GM19043 (cell line): ENCODE data around the gene NTSR1.

ENCODE experiments used
- ATAC-seq: cut with Tn5 transposase; IDR thresholded peaks from one replicate; pipeline ENCODE4 v1.9.1; 2021; ENCODE audit warnings: low read depth; ENCODE audit not compliant: unreplicated experiment

The NTSR1 gene

DNA sequence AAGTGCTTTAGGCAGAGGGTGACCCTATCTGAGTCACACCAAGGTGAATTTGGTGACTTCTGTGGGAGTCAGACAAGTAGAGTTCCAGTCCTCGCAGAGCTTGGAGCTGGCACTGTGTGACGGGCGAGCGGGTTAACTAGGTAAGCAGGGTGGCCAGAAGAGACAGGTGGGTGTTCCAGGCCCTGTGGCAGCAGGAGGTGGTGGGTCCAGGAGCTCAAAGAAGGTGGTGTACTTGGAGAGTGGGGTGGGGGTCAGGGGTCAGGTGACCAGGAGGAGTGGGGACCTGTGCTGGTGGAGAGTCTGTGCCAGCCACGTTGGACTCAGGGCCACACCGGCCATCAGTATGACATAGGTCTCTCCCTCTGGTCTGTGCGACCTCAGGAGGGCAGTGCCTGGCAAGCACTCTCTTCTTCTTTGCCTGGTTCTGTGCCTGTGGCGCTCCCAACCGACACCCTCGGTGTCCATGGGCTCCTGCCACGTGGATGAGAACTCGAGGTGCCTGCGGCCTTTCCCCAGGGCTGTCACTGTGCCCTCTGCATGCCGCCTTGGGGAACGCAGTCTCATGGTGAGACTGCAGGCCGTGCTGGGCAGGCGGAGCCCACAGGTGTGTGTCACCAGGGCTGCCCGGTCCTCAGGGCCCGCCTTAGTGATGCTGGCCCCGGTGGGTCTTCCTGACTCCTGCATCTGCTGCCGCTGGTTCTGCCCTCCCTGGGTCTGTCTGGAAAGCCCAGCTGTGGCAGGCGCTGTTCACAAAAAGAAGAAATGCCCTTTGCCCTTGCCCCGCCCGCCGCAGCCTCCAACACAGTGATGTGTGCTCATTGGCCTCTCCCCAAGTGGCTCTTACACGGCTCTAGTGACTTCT is 89.3 kb downstream of the NTSR1 start:
- ATAC-seq: no peak

DNA sequence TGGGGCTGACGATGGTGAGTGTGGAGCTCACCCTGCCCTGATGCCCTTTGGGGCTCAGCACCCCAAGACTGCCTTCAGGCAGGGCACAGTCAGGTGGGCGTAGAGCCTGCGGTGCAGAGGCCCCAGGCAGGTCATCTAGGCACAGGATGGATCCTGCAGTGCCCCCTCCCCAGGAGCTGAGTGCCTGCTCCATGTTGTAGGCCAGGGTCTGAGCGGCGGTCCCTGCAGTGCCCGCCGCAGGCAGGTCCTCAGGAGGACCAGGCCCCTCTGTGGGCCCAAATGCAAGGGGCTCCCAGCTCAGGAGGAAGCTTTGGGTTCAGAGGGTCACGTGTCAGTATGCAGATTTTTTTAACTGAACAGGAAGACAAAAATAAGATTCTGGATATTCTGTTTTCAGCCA is 90.4 kb downstream of the NTSR1 start:
- ATAC-seq: no peak

DNA sequence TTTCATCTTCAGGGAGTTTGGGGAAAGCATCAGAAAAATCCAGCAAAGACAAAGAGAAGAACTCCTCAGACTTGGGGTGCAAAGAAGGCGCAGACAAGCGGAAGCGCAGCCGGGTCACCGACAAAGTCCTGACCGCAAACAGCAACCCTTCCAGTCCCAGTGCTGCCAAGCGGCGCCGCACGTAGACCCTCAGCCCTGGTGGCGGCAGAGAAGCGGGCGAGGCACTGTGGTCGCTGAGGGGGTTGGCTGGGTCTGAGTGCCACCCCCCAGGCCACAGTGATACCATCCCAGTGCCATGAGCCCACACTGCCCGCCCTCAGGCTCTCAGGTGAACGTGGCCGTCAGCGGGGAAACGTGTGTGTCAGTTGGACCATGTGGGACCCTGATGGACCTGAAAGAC is 90.8 kb downstream of the NTSR1 start:
- no peak for ATAC-seq

DNA sequence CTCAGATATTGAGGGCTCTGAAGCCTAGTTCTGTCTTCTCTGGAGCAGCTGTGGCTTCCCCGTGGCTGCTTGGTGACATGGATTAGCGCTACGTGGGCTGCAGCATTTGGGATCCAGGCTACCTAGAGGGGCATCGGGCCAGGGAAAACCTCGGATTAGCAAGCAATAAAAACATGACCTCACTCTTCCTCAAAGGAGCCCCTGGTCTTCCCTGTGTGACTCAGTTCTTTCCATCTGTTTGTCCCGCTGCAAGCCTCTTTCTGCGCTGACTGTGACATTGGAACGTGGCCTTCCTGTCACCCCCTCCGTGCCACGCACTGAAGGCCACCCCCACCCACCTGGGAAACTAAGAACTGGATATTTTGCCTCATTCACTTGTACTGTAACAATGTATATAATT is 91.2 kb downstream of the NTSR1 start:
- ATAC-seq: no peak

DNA sequence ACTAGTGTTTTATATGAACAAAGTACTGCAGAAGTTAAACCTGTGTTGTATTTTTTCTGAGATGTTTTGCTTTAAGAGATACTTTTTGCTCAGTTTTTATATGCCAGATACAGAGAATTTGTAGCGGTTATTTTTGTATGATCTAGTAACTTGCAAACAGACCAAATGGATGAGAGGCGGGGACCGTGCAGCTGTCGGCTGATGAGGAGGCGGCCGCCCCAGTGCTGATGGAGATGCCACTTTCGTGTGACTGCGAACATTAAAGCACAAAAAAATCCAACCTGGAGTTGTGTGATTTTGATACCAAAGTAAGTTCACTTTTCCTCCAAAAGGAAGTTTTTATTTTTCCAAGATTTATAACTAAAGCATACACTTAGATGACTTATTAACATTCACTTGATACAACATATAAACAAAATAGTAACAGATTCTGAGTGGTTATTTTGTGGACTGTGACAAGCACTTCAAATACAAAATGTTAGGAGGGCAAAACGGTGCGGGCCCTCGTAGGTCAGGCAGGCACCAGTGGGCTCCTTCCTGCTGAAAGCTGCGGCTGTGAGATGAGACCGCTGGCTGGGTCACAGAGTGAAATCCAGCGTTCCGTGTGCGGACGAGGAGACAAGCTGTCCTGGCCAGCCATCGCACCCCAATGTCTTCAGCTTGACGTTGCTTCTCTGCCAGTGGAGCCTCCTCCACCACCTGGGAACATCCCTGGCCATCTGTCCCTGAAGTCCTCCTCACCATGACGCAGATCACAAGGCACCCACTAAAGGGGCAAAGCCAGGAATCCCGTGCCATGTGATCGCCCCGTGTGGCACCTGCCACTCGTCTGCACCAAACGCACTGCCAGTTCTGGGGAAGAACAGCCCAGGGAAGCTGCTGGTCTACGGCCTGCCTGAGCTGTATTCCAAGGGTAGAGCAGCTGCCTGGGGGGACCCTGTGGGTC is 92.0 kb downstream of the NTSR1 start:
- no peak for ATAC-seq

DNA sequence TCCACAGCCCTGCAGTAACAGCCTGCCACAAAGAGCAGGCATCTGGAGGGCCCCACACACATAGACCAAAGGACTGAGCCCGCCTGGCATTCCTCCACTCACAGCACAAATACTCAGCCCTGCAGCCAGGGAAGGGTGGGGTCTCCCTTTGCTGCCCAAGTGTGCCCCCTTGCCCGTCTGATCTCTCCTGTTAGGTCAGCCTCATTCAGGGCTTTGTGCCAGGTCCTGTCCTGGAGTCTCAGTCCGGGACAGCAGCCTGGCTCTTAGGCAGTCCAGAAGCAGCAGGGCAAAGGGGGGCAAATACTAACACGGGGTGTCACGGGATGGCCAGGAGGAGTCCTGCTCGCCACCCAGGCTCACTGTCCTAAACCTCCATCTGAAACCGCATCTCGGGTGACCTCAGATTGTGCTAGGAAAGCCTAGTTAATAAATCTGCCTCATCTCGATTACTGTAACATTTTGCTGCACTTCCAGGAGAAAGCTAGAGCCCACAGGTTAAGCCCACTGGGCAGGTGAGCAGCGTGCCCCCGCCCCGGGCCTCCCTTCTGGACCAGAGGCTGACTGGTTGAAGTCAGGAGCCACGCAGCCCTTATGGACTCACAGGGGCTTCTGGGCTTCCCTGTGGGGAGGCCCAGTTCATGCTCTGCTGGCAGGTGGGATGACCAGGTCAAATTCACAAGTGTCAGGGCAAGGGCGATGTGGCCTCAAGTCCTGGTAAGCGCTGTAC is 92.8 kb downstream of the NTSR1 start:
- ATAC-seq: no peak

DNA sequence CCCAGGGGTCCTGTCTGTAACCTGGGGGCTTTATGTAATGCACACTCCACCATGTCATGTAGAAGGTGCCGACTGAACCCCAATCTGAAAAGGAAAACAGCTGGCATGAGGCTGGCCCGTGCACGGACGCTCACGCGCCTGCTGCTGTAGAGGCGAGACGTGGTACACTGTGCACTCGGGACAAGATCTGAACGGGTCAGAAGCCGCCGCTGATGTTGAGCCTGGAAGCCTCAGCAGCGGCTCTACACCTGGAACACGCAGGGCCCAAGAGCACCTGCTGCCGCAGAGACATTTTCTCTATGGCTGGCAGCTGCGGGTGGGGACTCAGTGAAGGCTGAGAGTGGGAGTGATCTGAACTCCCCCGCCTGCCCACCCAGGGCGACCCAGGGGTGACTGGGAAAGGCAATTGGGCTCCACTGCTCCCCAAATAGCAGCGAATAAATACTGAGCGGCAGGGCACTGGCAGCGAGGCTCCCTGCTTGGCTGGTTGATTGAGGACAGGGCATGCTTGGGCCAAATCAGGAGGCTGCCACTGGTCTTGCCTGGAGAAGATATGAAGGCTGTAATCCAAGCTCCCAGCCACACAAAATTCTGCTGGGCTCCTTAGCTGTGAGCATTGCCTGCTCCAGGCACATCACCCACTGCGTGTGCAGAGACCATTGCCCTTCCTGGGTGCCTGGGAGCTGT is 93.5 kb downstream of the NTSR1 start:
- no peak for ATAC-seq

DNA sequence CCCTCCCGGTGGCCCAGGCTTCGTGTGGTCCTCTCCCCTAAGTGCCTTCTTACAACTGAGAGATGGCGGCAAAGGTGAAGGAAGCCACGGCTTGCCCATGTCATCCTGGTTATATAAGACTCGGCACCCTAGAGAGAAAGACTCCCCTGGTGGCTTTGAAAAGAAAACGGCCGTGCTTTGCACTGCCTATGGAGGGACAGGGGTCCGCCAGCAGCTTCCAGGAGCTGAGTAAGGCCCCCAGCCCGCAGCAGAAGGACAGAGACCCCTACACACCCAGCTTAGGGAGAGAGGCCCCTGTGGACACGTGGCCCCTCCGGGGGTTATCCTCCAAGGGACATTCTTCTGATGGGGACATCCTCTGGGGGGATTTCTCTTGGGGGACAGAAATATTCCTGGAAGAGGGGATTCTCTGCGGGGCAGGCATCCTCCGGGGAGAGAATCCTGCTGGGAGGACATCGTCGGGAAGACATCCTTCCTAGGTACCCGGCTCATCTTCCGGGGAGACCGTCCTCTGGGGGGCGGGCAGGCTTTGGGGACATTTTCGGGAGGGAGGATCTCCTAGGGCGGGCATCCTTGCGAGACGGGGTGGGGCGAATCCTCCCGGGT is 95.5 kb downstream of the NTSR1 start:
- no peak for ATAC-seq

DNA sequence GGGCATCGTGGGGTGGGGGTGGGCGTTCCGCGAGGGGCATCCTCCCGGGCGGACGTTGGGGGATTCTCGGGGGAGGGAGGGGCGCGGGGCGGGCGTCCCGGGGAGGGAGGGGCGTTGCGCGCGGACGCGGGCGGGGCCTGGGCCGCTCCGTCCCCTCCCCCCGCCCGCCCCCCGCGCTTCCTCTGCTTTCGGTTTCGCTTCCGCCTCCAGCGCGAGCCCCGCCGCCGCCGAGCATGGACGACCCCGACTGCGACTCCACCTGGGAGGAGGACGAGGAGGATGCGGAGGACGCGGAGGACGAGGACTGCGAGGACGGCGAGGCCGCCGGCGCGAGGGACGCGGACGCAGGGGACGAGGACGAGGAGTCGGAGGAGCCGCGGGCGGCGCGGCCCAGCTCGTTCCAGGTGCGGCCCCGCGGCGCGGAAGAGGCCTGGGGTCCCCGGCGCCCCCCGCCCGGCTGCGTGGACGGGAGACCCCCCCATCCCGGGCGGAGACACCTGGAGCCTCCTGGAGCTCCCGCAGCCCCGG is 96.1 kb downstream of the NTSR1 start, which contains the start of gene OGFR:
OGFR (plus strand) TSS at position 209 of the 528 bp plus-strand sequence; CDS start at position 234, 25 bp downstream.
- no peak for ATAC-seq

DNA sequence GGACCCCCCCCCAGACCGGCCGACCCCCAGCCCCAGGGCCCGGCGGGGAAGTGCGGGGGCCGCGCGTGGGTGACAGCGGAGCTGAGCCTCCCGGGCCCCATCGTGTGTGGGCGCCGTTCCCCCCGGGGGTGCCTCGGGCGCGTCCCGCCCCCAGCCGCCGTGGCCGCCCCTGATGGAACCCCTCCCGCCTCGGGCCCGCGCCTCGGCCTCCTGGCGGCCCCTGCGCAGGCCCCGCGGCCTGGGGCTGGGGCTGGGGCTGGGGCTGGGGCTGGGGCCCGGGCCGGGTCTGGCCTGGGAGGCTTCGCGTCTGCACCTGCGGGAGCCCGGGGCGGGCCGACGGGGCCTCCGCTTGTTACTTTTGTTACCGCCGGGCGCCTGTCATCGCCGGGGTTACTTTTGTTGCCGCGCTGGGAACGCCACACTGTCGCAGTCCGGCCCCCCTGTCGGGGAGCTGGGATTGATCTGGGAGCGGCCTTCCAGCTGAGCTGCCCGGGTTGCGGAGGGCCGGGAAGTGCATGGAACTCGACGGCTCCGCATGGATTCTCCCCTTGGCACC is 96.6 kb downstream of the NTSR1 start:
- ATAC-seq: no peak

DNA sequence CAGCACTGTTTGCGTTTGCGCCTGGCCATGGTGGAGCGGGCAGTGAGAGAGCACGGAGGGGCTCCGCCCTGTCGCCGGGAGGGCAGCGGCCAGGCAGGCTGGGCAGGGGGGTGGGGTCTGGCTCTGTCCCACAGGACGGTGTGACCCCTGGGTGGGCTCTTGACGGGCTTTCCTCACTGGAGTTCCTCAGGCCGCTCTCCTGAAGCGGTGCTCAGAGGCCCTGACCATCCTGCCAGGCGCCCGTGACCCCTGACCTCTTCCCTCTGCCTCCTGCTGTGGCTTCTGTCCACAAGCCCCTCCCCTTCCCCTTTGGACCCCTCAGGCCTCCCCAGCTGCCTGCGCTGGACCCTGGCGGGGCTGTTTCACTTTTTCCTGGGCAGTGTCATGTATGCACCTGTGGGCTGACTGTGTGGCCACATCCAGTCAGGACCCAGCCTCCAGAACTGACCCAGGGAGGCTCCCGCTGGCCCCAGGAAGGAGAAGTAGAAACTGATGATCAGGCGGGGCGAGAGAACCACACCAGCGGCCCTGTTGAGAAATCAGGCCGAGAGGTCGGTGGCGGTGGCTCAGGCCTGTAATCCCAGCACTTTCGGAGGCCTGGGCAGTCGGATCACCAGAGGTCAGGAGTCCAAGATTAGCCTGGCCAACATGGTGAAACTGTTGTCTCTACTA is 97.2 kb downstream of the NTSR1 start:
- ATAC-seq: no peak

DNA sequence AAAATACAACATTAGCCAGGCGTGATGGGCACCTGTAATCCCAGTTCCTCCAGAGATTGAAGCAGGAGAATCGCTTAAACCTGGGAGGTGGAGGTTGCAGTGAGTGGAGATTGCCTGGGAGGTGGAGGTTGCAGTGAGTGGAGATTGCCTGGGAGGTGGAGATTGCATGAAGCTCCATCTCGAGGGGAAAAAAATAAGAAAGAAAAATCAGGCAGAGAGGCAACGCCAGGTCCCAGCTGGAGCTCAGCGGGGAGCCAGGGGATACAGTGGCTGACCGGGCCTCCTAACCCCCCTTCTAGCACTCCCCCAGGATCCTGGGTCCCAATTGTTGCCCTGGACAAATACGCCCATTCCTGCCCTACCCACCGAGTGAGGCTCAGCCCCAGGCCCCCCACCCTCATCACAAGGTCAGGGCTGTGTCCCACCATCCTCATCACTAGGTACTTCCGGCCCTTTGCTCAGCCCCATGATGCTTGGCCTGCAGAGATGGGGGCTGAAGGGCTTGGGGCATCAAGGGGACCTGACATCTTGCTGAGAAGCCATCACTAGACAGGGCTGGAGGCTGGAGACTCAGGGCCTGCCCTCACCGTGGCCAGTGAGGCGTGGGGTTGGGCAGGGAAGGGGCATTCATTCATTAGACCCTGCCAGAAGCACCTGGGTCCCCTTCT is 97.9 kb downstream of the NTSR1 start:
- ATAC-seq: no peak

DNA sequence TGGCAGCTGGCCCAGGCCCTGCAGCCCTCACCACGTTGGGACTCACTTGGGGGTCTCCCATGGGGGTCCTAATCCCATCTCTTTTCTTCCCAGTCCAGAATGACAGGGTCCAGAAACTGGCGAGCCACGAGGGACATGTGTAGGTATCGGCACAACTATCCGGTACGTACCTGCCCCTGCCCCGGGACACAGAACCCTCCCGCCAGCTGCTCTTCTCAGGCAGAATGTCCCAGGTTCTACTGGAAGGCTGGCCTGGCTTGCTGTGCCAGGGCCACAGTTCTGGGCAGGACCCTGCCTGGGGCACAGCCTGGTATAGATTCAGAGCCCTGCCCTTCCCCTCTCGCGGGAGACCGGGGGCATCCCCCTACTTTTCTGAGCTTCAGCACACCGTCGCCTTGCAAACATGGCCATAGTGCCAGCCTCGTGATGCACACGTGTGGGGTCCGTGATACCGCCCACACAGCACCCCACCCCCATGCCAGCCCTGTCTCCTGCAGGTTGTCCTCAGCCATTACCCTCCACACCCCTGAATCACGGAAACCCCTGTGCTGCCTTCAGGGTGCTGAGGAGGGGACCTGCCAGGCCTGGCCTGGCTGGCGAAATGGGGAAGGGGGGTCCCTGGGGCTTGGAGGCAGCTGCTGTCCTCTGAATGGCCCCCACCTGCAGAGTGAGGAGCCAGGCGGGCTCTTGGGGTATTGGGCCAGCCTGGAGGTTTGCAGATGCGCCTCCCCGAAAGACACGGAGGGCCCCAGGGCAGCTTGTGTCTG is 99.0 kb downstream of the NTSR1 start:
- no peak for ATAC-seq

DNA sequence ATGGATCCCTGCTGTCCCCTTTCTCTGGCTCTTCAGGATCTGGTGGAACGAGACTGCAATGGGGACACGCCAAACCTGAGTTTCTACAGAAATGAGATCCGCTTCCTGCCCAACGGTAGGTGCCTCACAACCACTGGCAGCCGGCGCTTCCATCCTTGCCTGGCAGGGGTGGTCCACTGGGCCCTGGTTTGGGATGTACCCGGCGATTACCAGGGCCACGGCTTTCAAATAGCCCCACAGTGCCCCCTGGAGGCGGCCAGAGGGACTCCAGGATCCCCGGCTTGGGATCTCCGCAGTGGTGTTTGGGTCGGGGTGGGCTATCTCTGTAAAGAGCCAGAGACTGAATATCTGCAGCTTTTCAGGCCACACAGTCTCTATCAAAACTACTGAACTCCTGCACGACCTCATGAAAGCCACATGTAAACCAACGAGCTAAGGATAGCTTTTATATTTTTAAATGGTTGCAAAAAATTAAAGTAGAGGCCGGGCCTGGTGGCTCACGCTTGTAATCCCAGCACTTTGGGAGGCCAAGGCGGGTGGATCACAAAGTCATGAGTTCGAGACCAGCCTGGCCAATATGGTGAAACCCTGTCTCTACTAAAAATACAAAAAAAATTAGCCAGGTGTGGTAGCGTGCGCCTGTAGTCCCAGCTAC is 99.7 kb downstream of the NTSR1 start:
- ATAC-seq: no peak

DNA sequence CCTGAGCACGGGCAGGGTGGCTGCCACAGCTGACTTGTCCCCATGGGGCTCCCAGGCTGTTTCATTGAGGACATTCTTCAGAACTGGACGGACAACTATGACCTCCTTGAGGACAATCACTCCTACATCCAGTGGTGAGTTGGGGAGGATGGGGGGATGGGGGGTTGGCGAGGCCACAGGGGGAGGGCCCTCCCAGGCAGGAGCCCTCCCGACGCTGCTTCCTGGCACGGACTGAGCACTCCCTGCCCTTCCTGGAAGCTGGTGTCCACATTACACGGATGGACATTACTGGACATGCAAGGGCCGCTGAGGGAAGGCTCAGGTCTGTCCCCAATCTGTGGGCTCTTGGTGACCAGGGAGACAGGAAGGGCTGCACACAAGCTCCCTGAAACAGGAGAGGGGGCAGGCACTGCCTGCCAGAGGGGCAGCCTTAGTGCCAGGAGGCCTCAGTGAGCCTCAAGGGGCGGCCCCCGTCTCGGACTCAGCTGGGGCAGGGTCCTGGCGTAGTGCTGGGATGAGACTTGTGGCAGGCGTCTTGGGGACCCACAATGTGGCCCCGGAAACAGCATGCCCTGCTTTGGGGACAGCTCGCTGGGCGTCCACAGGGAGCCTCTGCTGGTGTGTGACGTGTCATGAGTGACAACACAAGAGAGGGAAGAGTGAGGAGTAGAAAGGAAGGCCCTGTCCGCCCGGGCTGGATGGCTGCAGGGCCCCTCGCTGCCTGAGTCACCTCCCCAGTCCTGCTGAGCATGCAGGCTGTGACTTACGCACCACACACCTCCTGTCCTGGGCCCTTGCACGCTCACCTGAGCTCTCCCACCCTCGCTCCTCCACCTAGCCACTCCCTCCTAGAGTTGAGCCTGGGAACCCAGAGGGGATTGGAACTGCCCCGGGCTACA is 101.1 kb downstream of the NTSR1 start:
- no peak for ATAC-seq

DNA sequence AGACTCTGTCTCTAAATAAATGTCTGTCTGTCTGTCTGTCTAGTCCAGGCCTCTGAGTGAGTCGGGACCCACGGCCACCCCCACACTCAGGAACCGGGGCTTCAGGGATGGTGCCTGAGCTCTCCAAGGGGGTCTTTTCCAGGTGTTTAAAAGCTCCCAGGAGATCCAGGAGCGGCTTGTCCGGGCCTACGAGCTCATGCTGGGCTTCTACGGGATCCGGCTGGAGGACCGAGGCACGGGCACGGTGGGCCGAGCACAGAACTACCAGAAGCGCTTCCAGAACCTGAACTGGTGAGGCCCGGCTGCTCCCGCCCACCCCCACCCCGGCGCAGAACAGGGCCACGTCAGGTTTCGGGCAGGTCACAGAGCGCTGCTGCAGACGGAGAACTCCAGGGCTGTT is 102.7 kb downstream of the NTSR1 start:
- no peak for ATAC-seq
